GM19438 (cell line): ENCODE measurements around the gene CLSTN2.

Experiments used
- ATAC-seq: cut with Tn5 transposase; IDR thresholded peaks from one replicate; pipeline ENCODE4 v1.9.1; 2021; ENCODE audit warnings: low read depth; ENCODE audit not compliant: unreplicated experiment

CLSTN2 gene

GRCh38 chr3:140258222-140258724, 323.3 kb downstream of the CLSTN2 start:
- no peak for ATAC-seq

- ATAC-seq = no peak
Measured at GRCh38 chr3:140265302-140265701, 330.3 kb downstream of the CLSTN2 start.

- ATAC-seq = no peak
Measured at GRCh38 chr3:140268103-140268502, 333.1 kb downstream of the CLSTN2 start.

- ATAC-seq = no peak
Measured at GRCh38 chr3:140268610-140269009, 333.6 kb downstream of the CLSTN2 start.

GRCh38 chr3:140270329-140270728, 335.3 kb downstream of the CLSTN2 start:
- no peak for ATAC-seq

GRCh38 chr3:140273542-140274195, 338.7 kb downstream of the CLSTN2 start:
- ATAC-seq = no peak

- ATAC-seq = no peak
Measured at GRCh38 chr3:140274429-140274828, 339.4 kb downstream of the CLSTN2 start.

- ATAC-seq = no peak
Measured at GRCh38 chr3:140276703-140277102, 341.7 kb downstream of the CLSTN2 start.

GRCh38 chr3:140277886-140278285, 342.9 kb downstream of the CLSTN2 start:
- no peak for ATAC-seq

- ATAC-seq = no peak
Measured at GRCh38 chr3:140284372-140284771, 349.4 kb downstream of the CLSTN2 start.

GRCh38 chr3:140285380-140285779, 350.4 kb downstream of the CLSTN2 start:
- no peak for ATAC-seq

- no peak for ATAC-seq
Measured at GRCh38 chr3:140288595-140288994, 353.6 kb downstream of the CLSTN2 start.

GRCh38 chr3:140290105-140290504, 355.1 kb downstream of the CLSTN2 start:
- no peak for ATAC-seq

- no peak for ATAC-seq
Measured at GRCh38 chr3:140292170-140292569, 357.2 kb downstream of the CLSTN2 start.

- no peak for ATAC-seq
Measured at GRCh38 chr3:140292684-140293083, 357.7 kb downstream of the CLSTN2 start.

- no peak for ATAC-seq
Measured at GRCh38 chr3:140294058-140294457, 359.1 kb downstream of the CLSTN2 start.

- ATAC-seq = no peak
Measured at GRCh38 chr3:140296796-140297352, 361.9 kb downstream of the CLSTN2 start.

- no peak for ATAC-seq
Measured at GRCh38 chr3:140298043-140298442, 363.1 kb downstream of the CLSTN2 start.

GRCh38 chr3:140298569-140299070, 363.6 kb downstream of the CLSTN2 start:
- no peak for ATAC-seq

- ATAC-seq = no peak
Measured at GRCh38 chr3:140303875-140304274, 368.9 kb downstream of the CLSTN2 start.

GRCh38 chr3:140308535-140308934, 373.6 kb downstream of the CLSTN2 start:
- no peak for ATAC-seq

- no peak for ATAC-seq
Measured at GRCh38 chr3:140311428-140311827, 376.4 kb downstream of the CLSTN2 start.
